Type B pancreatic cell (in vitro differentiated cells): ENCODE results near the gene STARD13. TPM values are rescaled to one million over a fixed set of nuclear protein-coding genes. Genes with fewer than 3 reads are reported as not detected.
A peak's percentile ranks its signal among the peaks of the same experiment; 100 is the strongest.

ENCODE experiments used
- DNase-seq: peaks from one replicate; pipeline ENCODE4 v3.0.0; 2021; ENCODE audit warnings: mixed read lengths; ENCODE audit not compliant: unreplicated experiment; ENCODE audit errors: extremely low spot score
- H3K27ac Mint-ChIP-seq: 2 replicates; pipeline ENCODE4 v1.8.0; 2021; ENCODE audit warnings: mild to moderate bottlenecking, mixed read lengths
- H3K27me3 Mint-ChIP-seq: 2 replicates; pipeline ENCODE4 v1.8.0; 2021; ENCODE audit warnings: mixed read lengths
- H3K36me3 Mint-ChIP-seq: 2 replicates; pipeline ENCODE4 v1.8.0; 2021; ENCODE audit warnings: mixed read lengths
- H3K4me1 Mint-ChIP-seq: one replicate; pipeline ENCODE4 v1.8.0; 2021; ENCODE audit warnings: mixed read lengths; ENCODE audit not compliant: unreplicated experiment
- H3K4me3 Mint-ChIP-seq: 2 replicates; pipeline ENCODE4 v1.8.0; 2021; ENCODE audit warnings: mild to moderate bottlenecking, mixed read lengths
- H3K9me3 Mint-ChIP-seq: 2 replicates; pipeline ENCODE4 v1.8.0; 2021; ENCODE audit warnings: mixed read lengths
- CTCF ChIP-seq: fragments of 200-600 bp; sonication (generic); conservative IDR thresholded peaks from 2 replicates; pipeline ENCODE4 v1.5.0; 2021; ENCODE audit warnings: antibody characterized with exemption, mild to moderate bottlenecking
- total RNA-seq: library from RNA; stranded (reverse); gene quantifications from 2 replicates; pipeline ENCODE4 v1.2.1, GENCODE V29; 2021; ENCODE audit warnings: low replicate concordance

STARD13 gene
- total RNA-seq, 1 donor from 2014 or later = 12.1 TPM

DNA sequence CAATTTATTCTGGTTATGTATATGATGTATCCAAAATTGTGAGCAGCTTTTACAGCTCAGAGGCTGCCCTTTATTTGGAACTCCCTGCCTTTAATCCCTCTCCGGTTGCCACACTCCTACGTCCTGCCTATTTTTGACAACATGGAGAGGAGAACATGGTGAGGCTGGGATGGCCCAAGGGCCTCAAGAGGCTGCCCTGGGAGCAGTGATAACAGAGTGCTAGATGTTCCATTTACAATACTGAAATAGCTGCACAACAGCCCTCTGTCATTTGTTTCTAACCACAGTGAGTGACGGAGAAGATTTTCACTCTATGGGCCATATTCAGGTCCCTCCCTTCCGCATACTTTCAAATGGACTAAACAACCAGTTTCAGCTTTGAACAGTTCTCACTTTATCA lies 33.4 kb downstream of the STARD13 start:
- no peaks in the 10 kb centered on the region for H3K27me3 Mint-ChIP-seq
- H3K36me3 Mint-ChIP-seq = peaks cover 9% of the 10 kb centered on the region
- no peaks in the 10 kb centered on the region for H3K9me3 Mint-ChIP-seq
- no peak for DNase-seq
- H3K4me1 Mint-ChIP-seq = peaks cover 3% of the 10 kb centered on the region
- H3K4me3 Mint-ChIP-seq = peak overlapping the region; percentile 48
- peak overlapping the region; percentile 73 for H3K27ac Mint-ChIP-seq
- no peak for TF ChIP-seq CTCF

DNA sequence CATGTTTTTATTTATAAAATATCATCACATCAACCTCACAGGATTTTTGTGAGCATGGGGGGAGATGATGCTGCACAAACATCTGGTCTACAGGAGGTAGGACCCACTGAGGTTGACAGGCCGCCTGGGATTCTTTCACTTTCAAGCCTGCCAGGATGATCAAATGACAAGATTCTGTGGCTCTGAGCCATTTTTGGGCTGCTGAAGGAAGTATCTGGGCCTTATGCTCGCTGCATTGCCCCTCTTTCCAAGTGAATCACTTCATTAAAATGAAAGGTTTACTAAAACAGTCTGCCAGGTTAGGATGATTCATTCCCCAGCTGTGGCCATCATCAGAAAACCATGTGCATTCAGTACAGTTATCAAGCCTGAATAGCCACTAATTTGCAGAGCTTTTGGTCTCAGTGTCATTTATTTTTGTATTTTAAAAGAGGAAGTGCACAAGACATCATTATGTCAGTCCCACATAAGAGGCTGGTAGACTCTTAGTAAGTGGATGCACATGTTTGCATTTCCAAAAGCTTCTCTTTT lies 34.4 kb downstream of the STARD13 start:
- no peak for DNase-seq
- H3K27ac Mint-ChIP-seq = no peak overlapping the region
- peaks cover 9% of the 10 kb centered on the region for H3K36me3 Mint-ChIP-seq
- H3K4me1 Mint-ChIP-seq = peaks cover 3% of the 10 kb centered on the region
- TF ChIP-seq CTCF = no peak
- no peaks in the 10 kb centered on the region for H3K9me3 Mint-ChIP-seq
- H3K4me3 Mint-ChIP-seq = no peak overlapping the region
- H3K27me3 Mint-ChIP-seq = no peaks in the 10 kb centered on the region

DNA sequence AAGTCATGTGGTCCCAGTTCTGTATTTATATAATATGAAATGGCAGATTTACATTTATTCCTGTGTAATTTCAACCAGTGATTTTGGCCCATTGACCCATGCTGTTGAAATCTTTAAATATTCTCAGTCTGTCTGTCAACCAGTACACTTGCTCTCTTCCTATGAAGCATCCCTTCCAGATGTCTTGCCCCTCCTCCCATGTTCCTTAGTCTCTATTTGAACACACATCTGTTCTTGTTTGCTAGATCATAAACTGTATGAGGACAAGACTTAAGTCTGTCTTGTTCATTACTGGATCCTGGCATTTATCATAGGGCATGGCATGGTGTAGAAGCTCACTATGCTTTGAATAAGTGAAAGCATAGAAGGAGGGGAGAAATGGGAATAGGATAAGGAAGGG lies 34.9 kb downstream of the STARD13 start:
- Mint-ChIP-seq H3K4me3 (no peak overlapping the region), H3K27me3 (no peaks in the 10 kb centered on the region), H3K4me1 (peaks cover 9% of the 10 kb centered on the region), H3K36me3 (peaks cover 9% of the 10 kb centered on the region), H3K27ac (no peak overlapping the region), H3K9me3 (no peaks in the 10 kb centered on the region)
- no peak for DNase-seq
- no peak for TF ChIP-seq CTCF

DNA sequence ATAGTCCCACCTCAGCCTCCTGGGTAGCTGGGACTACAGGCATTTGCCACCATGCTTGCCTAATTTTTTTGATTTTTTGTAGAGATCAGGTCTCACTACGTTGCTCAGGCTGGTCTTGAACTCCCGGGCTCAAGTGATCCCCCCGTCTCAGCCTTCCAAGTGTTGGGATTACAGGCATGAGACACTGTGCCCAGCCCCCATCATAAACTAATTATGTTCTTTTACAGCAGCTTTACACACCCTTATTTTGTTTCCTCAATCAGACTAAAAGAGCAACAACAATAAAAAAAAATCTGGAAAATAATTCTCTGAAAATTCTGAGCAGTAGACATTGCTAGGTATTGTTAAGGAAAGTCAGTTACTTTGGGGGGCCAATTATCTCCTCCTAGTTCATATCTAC lies 35.7 kb downstream of the STARD13 start:
- H3K4me1 Mint-ChIP-seq = peaks cover 13% of the 10 kb centered on the region
- H3K4me3 Mint-ChIP-seq = no peak overlapping the region
- H3K27me3 Mint-ChIP-seq = no peaks in the 10 kb centered on the region
- H3K9me3 Mint-ChIP-seq = no peaks in the 10 kb centered on the region
- DNase-seq = no peak
- no peak for TF ChIP-seq CTCF
- H3K27ac Mint-ChIP-seq = no peak overlapping the region
- H3K36me3 Mint-ChIP-seq = peaks cover 9% of the 10 kb centered on the region

- Mint-ChIP-seq H3K27me3 (no peaks in the 10 kb centered on the region), H3K36me3 (peaks cover 9% of the 10 kb centered on the region), H3K9me3 (no peaks in the 10 kb centered on the region), H3K4me3 (no peak overlapping the region), H3K4me1 (peaks cover 20% of the 10 kb centered on the region), H3K27ac (no peak overlapping the region)
- no peak for DNase-seq
- no peak for TF ChIP-seq CTCF
Measured at GRCh38 chr13:33249066-33249465, 36.5 kb downstream of the STARD13 start.
